Inflammatory macrophage treated with lipopolysaccharide for 1 hour (primary cell): ENCODE measurements around the gene PSMD13.
"Not testable (repeated sequence)": the region's sequence is repeated elsewhere in the genome, so short reads cannot be mapped to it uniquely, and the experiment has no call there.

Source experiments
- DNase-seq, 2 donors: peaks; one replicate each; pipeline ENCODE4 v3.0.0-alpha.2; 2020 to 2022

PSMD13 gene

GRCh38 chr11:279040-279965 is 42.5 kb downstream of the PSMD13 start:
- DNase-seq: no peak

GRCh38 chr11:279966-280705 is 43.4 kb downstream of the PSMD13 start:
- no peak for DNase-seq

GRCh38 chr11:280706-281485 is 44.1 kb downstream of the PSMD13 start:
- DNase-seq: no peak

- DNase-seq: no peak
Measured at GRCh38 chr11:281486-282161, 44.8 kb downstream of the PSMD13 start.

- no peak for DNase-seq
Measured at GRCh38 chr11:282171-282570, 45.4 kb downstream of the PSMD13 start.

GRCh38 chr11:282630-283360 is 46.0 kb downstream of the PSMD13 start:
- DNase-seq: no peak

GRCh38 chr11:283405-284104 is 46.8 kb downstream of the PSMD13 start:
- no peak for DNase-seq

- DNase-seq: no peak
Measured at GRCh38 chr11:284105-285020, 47.6 kb downstream of the PSMD13 start.

GRCh38 chr11:285021-285893 is 48.5 kb downstream of the PSMD13 start:
- no peak for DNase-seq

- DNase-seq: no peak
Measured at GRCh38 chr11:285894-286220, 49.1 kb downstream of the PSMD13 start.

GRCh38 chr11:286977-287820 is 50.4 kb downstream of the PSMD13 start:
- DNase-seq: not testable (repeated sequence)

GRCh38 chr11:287821-288477 is 51.2 kb downstream of the PSMD13 start:
- no peak for DNase-seq

GRCh38 chr11:288478-289397 is 52.0 kb downstream of the PSMD13 start, which contains the start of gene PGGHG:
TSS of gene PGGHG (plus strand) at chr11:289126. CDS start at chr11:289817, 691 bp downstream.
- DNase-seq: peak in 1 of 2 donors; percentile 34

- no peak for DNase-seq
Measured at GRCh38 chr11:289398-289711, 52.6 kb downstream of the PSMD13 start.

GRCh38 chr11:289712-290620 is 53.2 kb downstream of the PSMD13 start:
- DNase-seq: no peak
